ENCODE measurements around the gene KRT71. TPM values are rescaled to one million over a fixed set of nuclear protein-coding genes. Genes with fewer than 3 reads are reported as not detected.

The KRT71 gene
- total and polyA plus RNA-seq, 2 of the 8 experiments (the other 6 are each of a cell fraction or from before 2014, with no cell fraction given) = not detected

DNA sequence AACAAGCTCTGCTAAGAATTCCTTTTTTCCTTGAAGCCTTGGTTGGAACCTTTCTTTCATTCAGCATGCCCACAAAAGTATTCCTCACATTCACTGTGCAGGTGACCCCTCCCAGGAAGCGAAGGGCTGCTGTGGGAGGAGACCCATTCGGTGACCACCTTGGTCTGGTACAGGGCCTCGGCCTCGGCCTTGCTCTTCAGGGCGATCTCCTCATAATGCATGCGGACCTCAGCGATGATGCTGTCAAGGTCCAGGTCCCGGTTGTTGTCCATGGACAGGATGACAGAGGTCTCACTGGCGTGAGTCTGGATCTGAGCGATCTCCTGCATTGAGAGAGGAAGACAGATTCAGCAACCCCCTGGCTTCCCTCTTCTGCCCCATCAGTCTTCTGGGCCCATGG is 17.6 kb upstream of the KRT71 start:
- Histone ChIP-seq H4K5ac (ENCODE audit: insufficient read length, low read depth, low read length) (no peak overlapping the region), H3K79me1 (ENCODE audit: low read depth, low read length) (no peaks in the 10 kb centered on the region), H3K4me3 (ENCODE audit: extremely low read depth in 1 of 4, insufficient read depth in 2 of 4, low read depth in 3 of 4, low read length in 4 of 4) (no peak overlapping the region), H3K9me3 (ENCODE audit: insufficient read depth in 2 of 2, low read depth in 1 of 2, low read length in 1 of 2) (no peaks in the 10 kb centered on the region), H4K91ac (replicated peaks; ENCODE audit: insufficient read length, low read length) (no peak overlapping the region), H3K23me2 (ENCODE audit: low read depth, low read length) (no peaks in the 10 kb centered on the region), H3K56ac (replicated peaks; ENCODE audit: insufficient read length, low read depth, low read length) (no peak overlapping the region), H3K18ac (ENCODE audit: extremely low read depth, low read length) (no peak overlapping the region), H2BK5ac (ENCODE audit: low read depth, low read length) (no peak overlapping the region), H3K23ac (ENCODE audit: insufficient read length) (no peak overlapping the region), H3K27ac (ENCODE audit: low read depth, low read length) (no peak overlapping the region), H3K27me3 (replicated peaks in 1 of 4; ENCODE audit: control insufficient read depth in 3 of 4, extremely low read depth in 1 of 4, insufficient read depth in 3 of 4, low read length in 3 of 4) (no peaks in the 10 kb centered on the region; a peak in 2 of 7 replicates), H3K4me2 (ENCODE audit: insufficient read depth in 1 of 2, low read depth in 2 of 2, low read length in 2 of 2) (no peak overlapping the region), H3K4ac (replicated peaks; ENCODE audit: insufficient read length, low read depth, low read length) (no peak overlapping the region), H2AFZ (ENCODE audit: low read length) (no peak overlapping the region), H2BK20ac (ENCODE audit: low read length) (no peak overlapping the region), H3K79me2 (ENCODE audit: control insufficient read depth in 1 of 2, insufficient read depth in 2 of 2, low read length in 2 of 2) (no peaks in the 10 kb centered on the region), H2AK5ac (ENCODE audit: low read depth, low read length) (no peak overlapping the region), H4K8ac (ENCODE audit: extremely low read depth, insufficient read depth, low read length) (no peak overlapping the region), H3K9ac (replicated peaks in 1 of 4; ENCODE audit: extremely low read depth in 1 of 4, low read depth in 3 of 4, low read length in 3 of 4) (no peak overlapping the region), H3K14ac (ENCODE audit: insufficient read length) (no peak overlapping the region), H4K20me1 (replicated peaks in 1 of 2; ENCODE audit: control insufficient read depth in 1 of 2, insufficient read depth in 2 of 2, low read length in 2 of 2) (no peaks in the 10 kb centered on the region), H2BK12ac (ENCODE audit: low read depth, low read length) (no peak overlapping the region), H3K36me3 (ENCODE audit: control insufficient read depth in 2 of 4, insufficient read depth in 4 of 4, low read length in 3 of 4) (no peaks in the 10 kb centered on the region), H2BK15ac (ENCODE audit: low read length) (no peak overlapping the region), H3K4me1 (replicated peaks in 1 of 4; ENCODE audit: control insufficient read depth in 3 of 4, insufficient read depth in 4 of 4, low read length in 3 of 4) (no peaks in the 10 kb centered on the region), H2BK120ac (replicated peaks; ENCODE audit: low read depth, low read length) (no peak overlapping the region)
- ChIA-PET CTCF (ENCODE audit: partially characterized antibody) (interaction anchor here (1.2 to 3.6 kb wide), 5 partner anchors 11 to 175 kb away, joined by 3 to 11 read pairs (median 3); no protein-coding TSS in a partner anchor), POLR2A (ENCODE audit: partially characterized antibody) (no interaction called here)
- WGBS, 2 experiments (ENCODE audit: extremely low coverage in 1 of 2, insufficient coverage in 1 of 2, insufficient read length in 1 of 2, insufficient replicate concordance in 2 of 2, low coverage in 1 of 2, low lambda C conversion rate in 2 of 2, missing lambda C conversion rate in 1 of 2) = 92% methylated on average over 10 of the region's 10 CpGs; no CpG with 5 or more reads in 1 of the 2 experiments
- DNase-seq (ENCODE audit: low read depth in 1 of 2, low spot score in 2 of 2) (no peak), FAIRE-seq (no peak)
- no peak for TF ChIP-seq GABPA (IDR thresholded peaks at IDR 0.05; ENCODE audit: borderline replicate concordance, insufficient read depth, low read length)
- TF ChIP-seq, protein P1, sequence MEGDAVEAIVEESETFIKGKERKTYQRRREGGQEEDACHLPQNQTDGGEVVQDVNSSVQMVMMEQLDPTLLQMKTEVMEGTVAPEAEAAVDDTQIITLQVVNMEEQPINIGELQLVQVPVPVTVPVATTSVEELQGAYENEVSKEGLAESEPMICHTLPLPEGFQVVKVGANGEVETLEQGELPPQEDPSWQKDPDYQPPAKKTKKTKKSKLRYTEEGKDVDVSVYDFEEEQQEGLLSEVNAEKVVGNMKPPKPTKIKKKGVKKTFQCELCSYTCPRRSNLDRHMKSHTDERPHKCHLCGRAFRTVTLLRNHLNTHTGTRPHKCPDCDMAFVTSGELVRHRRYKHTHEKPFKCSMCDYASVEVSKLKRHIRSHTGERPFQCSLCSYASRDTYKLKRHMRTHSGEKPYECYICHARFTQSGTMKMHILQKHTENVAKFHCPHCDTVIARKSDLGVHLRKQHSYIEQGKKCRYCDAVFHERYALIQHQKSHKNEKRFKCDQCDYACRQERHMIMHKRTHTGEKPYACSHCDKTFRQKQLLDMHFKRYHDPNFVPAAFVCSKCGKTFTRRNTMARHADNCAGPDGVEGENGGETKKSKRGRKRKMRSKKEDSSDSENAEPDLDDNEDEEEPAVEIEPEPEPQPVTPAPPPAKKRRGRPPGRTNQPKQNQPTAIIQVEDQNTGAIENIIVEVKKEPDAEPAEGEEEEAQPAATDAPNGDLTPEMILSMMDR (IDR thresholded peaks at IDR 0.05; ENCODE audit: control extremely low read depth in 1 of 3, insufficient read depth in 1 of 3, low read depth in 1 of 3, low read length in 3 of 3) = no peak

All from H1 (cell line).